MG63 (cell line): Measurements from ENCODE around the gene TMIGD1. TPM values are rescaled to one million over a fixed set of nuclear protein-coding genes. Genes with fewer than 3 reads are reported as not detected.

Experiments
- DNase-seq: peaks from one replicate; pipeline ENCODE4 v3.0.0-alpha.2; 2020
- H3K27me3 ChIP-seq: fragments of 250-450 bp; sonication (Bioruptor Pico); 2 replicates; pipeline ENCODE4 v1.5.1; 2020; ENCODE audit warnings: mild to moderate bottlenecking, moderate library complexity
- H3K36me3 ChIP-seq: fragments of 250-450 bp; sonication (Bioruptor Pico); 2 replicates; pipeline ENCODE4 v1.5.1; 2020; ENCODE audit warnings: mild to moderate bottlenecking, moderate library complexity
- H3K4me3 ChIP-seq: fragments of 250-450 bp; sonication (Bioruptor Pico); 2 replicates; pipeline ENCODE4 v1.5.1; 2020; ENCODE audit warnings: mild to moderate bottlenecking, moderate library complexity
- H3K9me3 ChIP-seq: fragments of 250-450 bp; sonication (Bioruptor Pico); 2 replicates; pipeline ENCODE4 v1.5.1; 2020; ENCODE audit warnings: mild to moderate bottlenecking, moderate library complexity
- total RNA-seq: library from RNA; depleted of rRNA; stranded (reverse); fragments of >200 nt; shearing (Covaris generic); gene quantifications from 2 replicates; pipeline ENCODE4 v1.2.3, GENCODE V29; 2014; ENCODE audit warnings: low replicate concordance

TMIGD1 gene
- total RNA-seq, 1 experiment from 2014 or later = not detected

- H3K9me3 ChIP-seq = no peaks in the 10 kb centered on the region
- no peak for DNase-seq
- no peaks in the 10 kb centered on the region for H3K27me3 ChIP-seq
- H3K36me3 ChIP-seq = no peaks in the 10 kb centered on the region
- H3K4me3 ChIP-seq = no peak overlapping the region
Observed at GRCh38 chr17:30314474-30314873, 19.4 kb downstream of the TMIGD1 start.

GRCh38 chr17:30312226-30312625, 21.6 kb downstream of the TMIGD1 start:
- Histone ChIP-seq H3K27me3 (no peaks in the 10 kb centered on the region), H3K9me3 (no peaks in the 10 kb centered on the region), H3K36me3 (no peaks in the 10 kb centered on the region), H3K4me3 (no peak overlapping the region)
- DNase-seq = no peak

GRCh38 chr17:30310562-30310961, 23.3 kb downstream of the TMIGD1 start:
- Histone ChIP-seq H3K36me3 (no peaks in the 10 kb centered on the region), H3K27me3 (no peaks in the 10 kb centered on the region), H3K9me3 (no peaks in the 10 kb centered on the region), H3K4me3 (no peak overlapping the region)
- DNase-seq = no peak

GRCh38 chr17:30309591-30309990, 24.3 kb downstream of the TMIGD1 start:
- Histone ChIP-seq H3K27me3 (no peaks in the 10 kb centered on the region), H3K4me3 (no peak overlapping the region), H3K9me3 (no peaks in the 10 kb centered on the region), H3K36me3 (no peaks in the 10 kb centered on the region)
- no peak for DNase-seq

- no peak overlapping the region for H3K4me3 ChIP-seq
- H3K9me3 ChIP-seq = no peaks in the 10 kb centered on the region
- no peak for DNase-seq
- H3K36me3 ChIP-seq = no peaks in the 10 kb centered on the region
- H3K27me3 ChIP-seq = no peaks in the 10 kb centered on the region
Observed at GRCh38 chr17:30308406-30308805, 25.5 kb downstream of the TMIGD1 start.

- no peaks in the 10 kb centered on the region for H3K36me3 ChIP-seq
- DNase-seq = no peak
Observed at GRCh38 chr17:30304778-30305177, 29.1 kb downstream of the TMIGD1 start.

GRCh38 chr17:30302241-30302640, 31.6 kb downstream of the TMIGD1 start:
- no peak for DNase-seq
- no peaks in the 10 kb centered on the region for H3K27me3 ChIP-seq
- H3K9me3 ChIP-seq = peaks cover 13% of the 10 kb centered on the region
- no peak overlapping the region for H3K4me3 ChIP-seq
- no peaks in the 10 kb centered on the region for H3K36me3 ChIP-seq

More at GRCh38 chr17:30304778-30305177, 29.1 kb downstream of the TMIGD1 start:
- Histone ChIP-seq H3K27me3 (no peaks in the 10 kb centered on the region), H3K4me3 (no peak overlapping the region), H3K9me3 (peaks cover 13% of the 10 kb centered on the region)

GRCh38 chr17:30300818-30301217, 33.0 kb downstream of the TMIGD1 start:
- Histone ChIP-seq H3K36me3 (no peaks in the 10 kb centered on the region), H3K4me3 (no peak overlapping the region), H3K9me3 (peaks cover 13% of the 10 kb centered on the region), H3K27me3 (no peaks in the 10 kb centered on the region)
- DNase-seq = no peak

GRCh38 chr17:30299000-30299399, 34.9 kb downstream of the TMIGD1 start:
- H3K9me3 ChIP-seq = peaks cover 13% of the 10 kb centered on the region
- DNase-seq = no peak
- no peaks in the 10 kb centered on the region for H3K36me3 ChIP-seq
- H3K27me3 ChIP-seq = no peaks in the 10 kb centered on the region
- H3K4me3 ChIP-seq = no peak overlapping the region

GRCh38 chr17:30297715-30298114, 36.1 kb downstream of the TMIGD1 start:
- H3K9me3 ChIP-seq = peaks cover 13% of the 10 kb centered on the region
- H3K4me3 ChIP-seq = no peak overlapping the region
- DNase-seq = no peak
- H3K27me3 ChIP-seq = no peaks in the 10 kb centered on the region
- H3K36me3 ChIP-seq = no peaks in the 10 kb centered on the region

GRCh38 chr17:30296499-30297080, 37.3 kb downstream of the TMIGD1 start:
- H3K36me3 ChIP-seq = no peaks in the 10 kb centered on the region
- DNase-seq = peak; percentile 28
- H3K4me3 ChIP-seq = no peak overlapping the region
- H3K27me3 ChIP-seq = no peaks in the 10 kb centered on the region
- peaks cover 13% of the 10 kb centered on the region for H3K9me3 ChIP-seq

GRCh38 chr17:30292286-30292858, 41.5 kb downstream of the TMIGD1 start:
- no peaks in the 10 kb centered on the region; the same call in 1 of the 2 replicates for H3K9me3 ChIP-seq
- peak overlapping the region; percentile 99 for H3K4me3 ChIP-seq
- no peak for DNase-seq
- no peaks in the 10 kb centered on the region for H3K27me3 ChIP-seq
- H3K36me3 ChIP-seq = peaks cover 32% of the 10 kb centered on the region

- peaks cover 37% of the 10 kb centered on the region for H3K36me3 ChIP-seq
- H3K27me3 ChIP-seq = no peaks in the 10 kb centered on the region
- no peaks in the 10 kb centered on the region for H3K9me3 ChIP-seq
- DNase-seq = peak; percentile 89
- H3K4me3 ChIP-seq = peak within 1 kb of the TSS; percentile 99
Observed at GRCh38 chr17:30291543-30292285, 42.1 kb downstream of the TMIGD1 start, which contains the start of gene BLMH. BLMH (minus strand) TSS chr17:30291944; CDS start chr17:30291819, 125 bp downstream.

GRCh38 chr17:30290696-30291542, 42.9 kb downstream of the TMIGD1 start:
- peak; percentile 35 for DNase-seq
- Histone ChIP-seq H3K4me3 (peak overlapping the region; percentile 99), H3K9me3 (no peaks in the 10 kb centered on the region), H3K36me3 (peaks cover 41% of the 10 kb centered on the region), H3K27me3 (no peaks in the 10 kb centered on the region)

- Histone ChIP-seq H3K4me3 (peak overlapping the region; percentile 99), H3K36me3 (peaks cover 49% of the 10 kb centered on the region)
Observed at GRCh38 chr17:30290077-30290476, 43.8 kb downstream of the TMIGD1 start.

GRCh38 chr17:30279156-30279555, 54.7 kb downstream of the TMIGD1 start:
- Histone ChIP-seq H3K27me3 (no peaks in the 10 kb centered on the region), H3K9me3 (no peaks in the 10 kb centered on the region), H3K36me3 (peaks cover 64% of the 10 kb centered on the region), H3K4me3 (no peak overlapping the region)
- DNase-seq = no peak

More at GRCh38 chr17:30290077-30290476, 43.8 kb downstream of the TMIGD1 start:
- H3K9me3 ChIP-seq = no peaks in the 10 kb centered on the region
- no peaks in the 10 kb centered on the region for H3K27me3 ChIP-seq
- no peak for DNase-seq

- H3K9me3 ChIP-seq = no peaks in the 10 kb centered on the region
- no peak for DNase-seq
- H3K4me3 ChIP-seq = no peak overlapping the region
- H3K27me3 ChIP-seq = no peaks in the 10 kb centered on the region
- H3K36me3 ChIP-seq = peaks cover 68% of the 10 kb centered on the region
Observed at GRCh38 chr17:30278032-30278431, 55.8 kb downstream of the TMIGD1 start.
